Fibroblast of lung (primary cell): Measurements from ENCODE around the gene SMARCA4. TPM values are rescaled to one million over a fixed set of nuclear protein-coding genes. Genes with fewer than 3 reads are reported as not detected.
A peak's percentile ranks its signal among the peaks of the same experiment; 100 is the strongest.

Experiments
- DNase-seq, 2 donors: peaks; one replicate each; pipeline versions ENCODE4 v3.0.0 to v3.0.0-alpha.2; 2010; ENCODE audit warnings: low read depth in 2 of 2
- H2AFZ ChIP-seq: 2 replicates; pipeline ENCODE4 v1.5.1; 2012; ENCODE audit warnings: low read length, control low read depth, inconsistent platforms
- H3K27ac ChIP-seq: 2 replicates; pipeline ENCODE4 v1.5.1; 2011; ENCODE audit warnings: low read length, control low read depth; ENCODE audit not compliant: insufficient read depth
- H3K27me3 ChIP-seq: 2 replicates; pipeline ENCODE4 v1.5.1; 2011; ENCODE audit warnings: mild to moderate bottlenecking, low read length; ENCODE audit not compliant: control insufficient read depth, insufficient read depth
- H3K36me3 ChIP-seq: 2 replicates; pipeline ENCODE4 v1.5.1; 2011; ENCODE audit warnings: low read length; ENCODE audit not compliant: control insufficient read depth, insufficient read depth
- H3K4me1 ChIP-seq: 2 replicates; pipeline ENCODE4 v1.5.1; 2011; ENCODE audit warnings: low read length; ENCODE audit not compliant: control insufficient read depth, insufficient read depth; ENCODE audit errors: extremely low read depth
- H3K4me2 ChIP-seq: 2 replicates; pipeline ENCODE4 v1.5.1; 2011; ENCODE audit warnings: low read length, control low read depth; ENCODE audit not compliant: insufficient read depth; ENCODE audit errors: extremely low read depth
- H3K4me3 ChIP-seq, 4 experiments: fragments of 200-600 bp in 1 of 4; sonication (generic) in 1 of 4; replicated peaks in 1 of 4; 2 replicates each; pipeline ENCODE4 v1.5.1; 2011 to 2016; ENCODE audit warnings: low read length in 4 of 4, low read depth in 3 of 4, mild to moderate bottlenecking in 3 of 4, control low read depth in 2 of 4, inconsistent platforms in 1 of 4, mixed read lengths in 1 of 4; ENCODE audit not compliant: insufficient read depth in 1 of 4; ENCODE audit errors: control extremely low read depth in 1 of 4
- H3K79me2 ChIP-seq: 2 replicates; pipeline ENCODE4 v1.5.1; 2012; ENCODE audit warnings: mild to moderate bottlenecking, low read length, inconsistent platforms; ENCODE audit not compliant: control insufficient read depth, insufficient read depth
- H3K9ac ChIP-seq: 2 replicates; pipeline ENCODE4 v1.5.1; 2011; ENCODE audit warnings: mild to moderate bottlenecking, low read length, control low read depth; ENCODE audit not compliant: insufficient read depth
- H3K9me3 ChIP-seq: 2 replicates; pipeline ENCODE4 v1.5.1; 2012; ENCODE audit warnings: low read depth, low read length; ENCODE audit not compliant: control insufficient read depth, insufficient read depth
- H4K20me1 ChIP-seq: 2 replicates; pipeline ENCODE4 v1.5.1; 2011; ENCODE audit warnings: low read length; ENCODE audit not compliant: control insufficient read depth, insufficient read depth; ENCODE audit errors: extremely low read depth
- EZH2 ChIP-seq: IDR thresholded peaks from 2 replicates; pipeline ENCODE4 v1.5.1; 2012; ENCODE audit warnings: low read length, control low read depth, mild to moderate bottlenecking; ENCODE audit errors: missing control alignments
- polyA plus RNA-seq, 2 donors: library from polyadenylated mRNA; depleted of rRNA in 1 of 2; stranded (reverse) in 1 of 2; unstranded in 1 of 2; fragments of >200 nt; gene quantifications; 2 replicates each; pipeline ENCODE4 v1.2.1, GENCODE V29; 2011 to 2012; ENCODE audit warnings: missing spikeins in 1 of 2
- total RNA-seq: library from RNA; depleted of rRNA; stranded (reverse); fragments of >200 nt; gene quantifications from 2 replicates; pipeline ENCODE4 v1.2.1, GENCODE V29; 2014
- TF ChIP-seq, protein P1 (sequence below), 2 donors: IDR thresholded peaks in 1 of 2; conservative IDR thresholded peaks in 1 of 2; 1 replicate in 1 of 2; 2 replicates in 1 of 2; pipeline ENCODE4 v1.5.1; 2011 to 2012; ENCODE audit warnings: low read length in 2 of 2, control low read depth in 1 of 2, inconsistent platforms in 1 of 2, low read depth in 1 of 2, mild to moderate bottlenecking in 1 of 2

The SMARCA4 gene
- total and polyA plus RNA-seq, 2 donors (not counting 1 experiment from before 2014, with no cell fraction given) = 28.1 to 61.1 TPM

- no peaks in the 10 kb centered on the region for H3K79me2 ChIP-seq
- H3K4me1 ChIP-seq = no peaks in the 10 kb centered on the region
- DNase-seq = no peak
- no peak overlapping the region for H2AFZ ChIP-seq
- H3K36me3 ChIP-seq = peaks cover 49% of the 10 kb centered on the region
- no peak overlapping the region for H3K4me3 ChIP-seq
- H3K9me3 ChIP-seq = no peaks in the 10 kb centered on the region
- TF ChIP-seq EZH2 = no peak
- TF ChIP-seq, protein P1, sequence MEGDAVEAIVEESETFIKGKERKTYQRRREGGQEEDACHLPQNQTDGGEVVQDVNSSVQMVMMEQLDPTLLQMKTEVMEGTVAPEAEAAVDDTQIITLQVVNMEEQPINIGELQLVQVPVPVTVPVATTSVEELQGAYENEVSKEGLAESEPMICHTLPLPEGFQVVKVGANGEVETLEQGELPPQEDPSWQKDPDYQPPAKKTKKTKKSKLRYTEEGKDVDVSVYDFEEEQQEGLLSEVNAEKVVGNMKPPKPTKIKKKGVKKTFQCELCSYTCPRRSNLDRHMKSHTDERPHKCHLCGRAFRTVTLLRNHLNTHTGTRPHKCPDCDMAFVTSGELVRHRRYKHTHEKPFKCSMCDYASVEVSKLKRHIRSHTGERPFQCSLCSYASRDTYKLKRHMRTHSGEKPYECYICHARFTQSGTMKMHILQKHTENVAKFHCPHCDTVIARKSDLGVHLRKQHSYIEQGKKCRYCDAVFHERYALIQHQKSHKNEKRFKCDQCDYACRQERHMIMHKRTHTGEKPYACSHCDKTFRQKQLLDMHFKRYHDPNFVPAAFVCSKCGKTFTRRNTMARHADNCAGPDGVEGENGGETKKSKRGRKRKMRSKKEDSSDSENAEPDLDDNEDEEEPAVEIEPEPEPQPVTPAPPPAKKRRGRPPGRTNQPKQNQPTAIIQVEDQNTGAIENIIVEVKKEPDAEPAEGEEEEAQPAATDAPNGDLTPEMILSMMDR (conservative IDR thresholded peaks at IDR 0.05 in 1 of 2, IDR thresholded peaks at IDR 0.05 in 1 of 2; ENCODE audit: low read depth in 1 of 2, low read length in 2 of 2) = no peak
- no peaks in the 10 kb centered on the region for H3K27me3 ChIP-seq
- no peak overlapping the region for H3K9ac ChIP-seq
- no peaks in the 10 kb centered on the region for H4K20me1 ChIP-seq
- H3K4me2 ChIP-seq = no peak overlapping the region
- H3K27ac ChIP-seq = no peak overlapping the region
Observed at GRCh38 chr19:11018763-11019162, 57.9 kb downstream of the SMARCA4 start.

- Histone ChIP-seq H3K79me2 (no peaks in the 10 kb centered on the region), H3K27me3 (no peaks in the 10 kb centered on the region), H3K4me1 (no peaks in the 10 kb centered on the region), H3K4me3 (no peak overlapping the region), H3K27ac (no peak overlapping the region), H4K20me1 (no peaks in the 10 kb centered on the region), H3K4me2 (no peak overlapping the region), H3K9ac (no peak overlapping the region), H2AFZ (no peak overlapping the region), H3K9me3 (no peaks in the 10 kb centered on the region), H3K36me3 (peaks cover 49% of the 10 kb centered on the region)
- DNase-seq = no peak
- TF ChIP-seq, protein P1 (conservative IDR thresholded peaks at IDR 0.05 in 1 of 2, IDR thresholded peaks at IDR 0.05 in 1 of 2; ENCODE audit: low read depth in 1 of 2, low read length in 2 of 2) = no peak
- TF ChIP-seq EZH2 = no peak
Observed at GRCh38 chr19:11019262-11019661, 58.4 kb downstream of the SMARCA4 start.

- Histone ChIP-seq H3K4me1 (no peaks in the 10 kb centered on the region), H3K4me2 (no peak overlapping the region), H4K20me1 (no peaks in the 10 kb centered on the region), H3K27ac (no peak overlapping the region), H3K9me3 (no peaks in the 10 kb centered on the region), H3K27me3 (no peaks in the 10 kb centered on the region), H3K9ac (no peak overlapping the region), H3K4me3 (no peak overlapping the region), H2AFZ (no peak overlapping the region), H3K79me2 (no peaks in the 10 kb centered on the region), H3K36me3 (peaks cover 49% of the 10 kb centered on the region)
- TF ChIP-seq, protein P1 (conservative IDR thresholded peaks at IDR 0.05 in 1 of 2, IDR thresholded peaks at IDR 0.05 in 1 of 2; ENCODE audit: low read depth in 1 of 2, low read length in 2 of 2) = no peak
- no peak for TF ChIP-seq EZH2
- peak in 1 of 2 donors; percentile 8 for DNase-seq
Observed at GRCh38 chr19:11019824-11020223, 59.0 kb downstream of the SMARCA4 start.
